NCI-H446 (cell line): Measurements from ENCODE around the gene C19orf85.
"Not testable (repeated sequence)": the region's sequence is repeated elsewhere in the genome, so short reads cannot be mapped to it uniquely, and the experiment has no call there.

ENCODE experiments used
- DNase-seq, 2 experiments: peaks; one replicate each; lab custom pipeline; 2025; lab: John Stamatoyannopoulos, UW

C19orf85 gene

GRCh38 chr19:55457683-55458457 lies 6.7 kb downstream of the C19orf85 start:
- DNase-seq, result no peak

- no peak for DNase-seq
These were observed 8.2 kb downstream of the C19orf85 start for GRCh38 chr19:55456347-55456746.

GRCh38 chr19:55455576-55456235 lies 8.8 kb downstream of the C19orf85 start:
- no peak for DNase-seq

- DNase-seq, result no peak
These were observed 9.7 kb downstream of the C19orf85 start for GRCh38 chr19:55454787-55455243.

- no peak for DNase-seq
These were observed 10.9 kb downstream of the C19orf85 start for GRCh38 chr19:55453511-55454260.

- DNase-seq, result peak; percentile 63 to 90
These were observed 11.7 kb downstream of the C19orf85 start for GRCh38 chr19:55452749-55453346.

GRCh38 chr19:55451965-55452748 lies 12.4 kb downstream of the C19orf85 start:
- DNase-seq, result no peak

- DNase-seq, result no peak
These were observed 13.2 kb downstream of the C19orf85 start for GRCh38 chr19:55451163-55451964.

- no peak for DNase-seq
These were observed 15.1 kb downstream of the C19orf85 start for GRCh38 chr19:55449469-55449868.

- DNase-seq, result not testable (repeated sequence)
These were observed 16.4 kb downstream of the C19orf85 start for GRCh38 chr19:55448175-55448490.

GRCh38 chr19:55447421-55448174 lies 17.0 kb downstream of the C19orf85 start:
- DNase-seq, result peak; percentile 61 to 71

GRCh38 chr19:55446060-55446459 lies 18.5 kb downstream of the C19orf85 start:
- no peak for DNase-seq

- no peak for DNase-seq
These were observed 19.9 kb downstream of the C19orf85 start for GRCh38 chr19:55444646-55445045.

- no peak for DNase-seq
These were observed 20.6 kb downstream of the C19orf85 start for GRCh38 chr19:55443824-55444480.

- no peak for DNase-seq
These were observed 21.3 kb downstream of the C19orf85 start, which contains the start of gene SHISA7 for GRCh38 chr19:55443045-55443823. SHISA7 (minus strand) TSS chr19:55443300; CDS start chr19:55442863, 437 bp downstream.

- DNase-seq, result no peak
These were observed 22.1 kb downstream of the C19orf85 start for GRCh38 chr19:55442372-55442961.

GRCh38 chr19:55441692-55442321 lies 22.7 kb downstream of the C19orf85 start:
- DNase-seq, result no peak

- no peak for DNase-seq
These were observed 23.2 kb downstream of the C19orf85 start for GRCh38 chr19:55441319-55441691.
